Smooth muscle cell (in vitro differentiated cells): ENCODE data around the gene TMEM233. TPM values are rescaled to one million over a fixed set of nuclear protein-coding genes. Genes with fewer than 3 reads are reported as not detected.

Experiments used
- DNase-seq: peaks from one replicate; lab custom pipeline; 2025; ENCODE audit not compliant: unreplicated experiment; lab: John Stamatoyannopoulos, UW
- H2AFZ ChIP-seq: fragments of 200-600 bp; sonication (generic); 2 replicates; pipeline ENCODE4 v1.6.0; 2016; ENCODE audit warnings: antibody characterized with exemption, low read depth, mild to moderate bottlenecking
- H3F3A ChIP-seq: fragments of 200-600 bp; sonication (generic); 2 replicates; pipeline ENCODE4 v1.6.0; 2017; ENCODE audit warnings: antibody characterized with exemption, low read depth
- H3K27ac ChIP-seq: fragments of 200-600 bp; sonication (generic); 2 replicates; pipeline ENCODE4 v1.5.1; 2016; ENCODE audit warnings: low read depth, mild to moderate bottlenecking
- H3K27me3 ChIP-seq: fragments of 200-600 bp; sonication (generic); 2 replicates; pipeline ENCODE4 v1.6.1; 2016; ENCODE audit warnings: low read depth, mild to moderate bottlenecking
- H3K36me3 ChIP-seq: fragments of 200-600 bp; sonication (generic); 2 replicates; pipeline ENCODE4 v1.5.1; 2016; ENCODE audit warnings: low read depth
- H3K4me1 ChIP-seq: fragments of 200-600 bp; sonication (generic); 2 replicates; pipeline ENCODE4 v1.5.1; 2016; ENCODE audit warnings: low read depth
- H3K4me2 ChIP-seq: fragments of 200-600 bp; sonication (generic); 2 replicates; pipeline ENCODE4 v1.6.0; 2016; ENCODE audit warnings: mild to moderate bottlenecking
- H3K4me3 ChIP-seq: fragments of 200-600 bp; sonication (generic); 2 replicates; pipeline ENCODE4 v1.5.1; 2016; ENCODE audit warnings: mild to moderate bottlenecking
- H3K79me2 ChIP-seq: fragments of 200-600 bp; sonication (generic); 2 replicates; pipeline ENCODE4 v1.6.0; 2016; ENCODE audit warnings: low read depth, mild to moderate bottlenecking
- H3K9ac ChIP-seq: fragments of 200-600 bp; sonication (generic); 2 replicates; pipeline ENCODE4 v1.6.0; 2016; ENCODE audit warnings: low read depth
- H3K9me3 ChIP-seq: fragments of 200-600 bp; sonication (generic); replicated peaks from 2 replicates; pipeline ENCODE4 v1.5.1; 2016; ENCODE audit warnings: low read depth
- H4K20me1 ChIP-seq: fragments of 200-600 bp; sonication (generic); 2 replicates; pipeline ENCODE4 v1.6.0; 2016; ENCODE audit warnings: low read depth
- WGBS: methylation state at CpG from one replicate; pipeline ENCODE4 v1.1.7; 2016; ENCODE audit warnings: low lambda C conversion rate; 5-methylcytosine and 5-hydroxymethylcytosine counted together
- polyA plus RNA-seq: library from polyadenylated mRNA; unstranded; fragments of >200 nt; fragmentation: Nextera tagmentation; extraction: Ambion mirVana; gene quantifications from 2 replicates; pipeline ENCODE4 v1.2.1, GENCODE V29; 2016
- total RNA-seq: library from RNA; depleted of rRNA; stranded (reverse); fragments of >200 nt; gene quantifications from 2 replicates; pipeline ENCODE4 v1.2.3, GENCODE V29; 2014
- TF ChIP-seq, protein P1 (sequence below): fragments of 200-600 bp; sonication (generic); IDR thresholded peaks from 2 replicates; pipeline ENCODE4 v1.5.1; 2017; ENCODE audit warnings: borderline replicate concordance, mild to moderate bottlenecking, antibody characterized with exemption; ENCODE audit not compliant: insufficient read depth, poor library complexity, severe bottlenecking

Gene TMEM233
- total and polyA plus RNA-seq, 2 experiments from 2014 or later: not detected

DNA sequence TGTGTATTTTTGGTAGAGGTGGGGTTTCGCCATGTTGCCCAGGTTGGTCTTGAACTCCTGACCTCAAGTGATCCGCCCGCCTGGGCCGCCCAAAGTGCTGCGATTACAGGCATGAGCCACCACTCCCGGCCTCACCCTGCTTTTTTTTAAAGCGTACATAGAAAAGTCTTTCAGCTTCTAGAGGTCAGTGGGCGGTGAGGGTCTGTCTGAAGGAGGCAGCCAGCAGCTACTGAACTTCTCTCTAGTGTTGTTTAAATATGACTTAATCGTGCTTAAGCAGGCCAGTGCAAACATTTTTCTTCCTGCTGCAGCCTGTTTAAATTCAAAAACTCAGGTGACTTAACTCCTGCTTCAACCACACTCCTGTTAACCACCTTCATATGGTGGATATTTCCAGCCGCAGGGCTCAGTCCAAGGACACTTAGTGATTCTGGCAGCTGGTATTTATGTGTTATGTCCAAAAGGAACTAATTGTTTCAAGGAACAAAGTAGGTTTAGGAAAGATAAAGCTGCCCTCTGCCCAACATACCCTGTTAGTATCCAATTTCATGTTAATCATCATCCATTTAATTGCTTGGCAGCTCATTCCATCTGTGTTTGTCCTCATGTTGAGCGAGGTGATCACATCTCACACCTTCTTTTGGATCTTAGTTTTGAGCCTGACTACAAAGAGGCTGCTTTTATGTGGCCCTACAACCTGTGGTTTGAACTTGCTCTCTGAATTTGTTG, 76.3 kb downstream of the TMEM233 start:
- Histone ChIP-seq H3K4me2 (no peak overlapping the region), H3K9me3 (no peaks in the 10 kb centered on the region), H3K4me1 (peaks cover 11% of the 10 kb centered on the region), H3K4me3 (no peak overlapping the region), H3F3A (peaks cover 7% of the 10 kb centered on the region), H4K20me1 (peaks cover 28% of the 10 kb centered on the region), H3K27ac (no peak overlapping the region), H2AFZ (no peak overlapping the region), H3K27me3 (no peaks in the 10 kb centered on the region), H3K36me3 (no peaks in the 10 kb centered on the region), H3K79me2 (peaks cover 7% of the 10 kb centered on the region), H3K9ac (no peak overlapping the region)
- WGBS: 93% methylated on average over 11 of the region's 11 CpGs
- DNase-seq: no peak
- TF ChIP-seq, protein P1, sequence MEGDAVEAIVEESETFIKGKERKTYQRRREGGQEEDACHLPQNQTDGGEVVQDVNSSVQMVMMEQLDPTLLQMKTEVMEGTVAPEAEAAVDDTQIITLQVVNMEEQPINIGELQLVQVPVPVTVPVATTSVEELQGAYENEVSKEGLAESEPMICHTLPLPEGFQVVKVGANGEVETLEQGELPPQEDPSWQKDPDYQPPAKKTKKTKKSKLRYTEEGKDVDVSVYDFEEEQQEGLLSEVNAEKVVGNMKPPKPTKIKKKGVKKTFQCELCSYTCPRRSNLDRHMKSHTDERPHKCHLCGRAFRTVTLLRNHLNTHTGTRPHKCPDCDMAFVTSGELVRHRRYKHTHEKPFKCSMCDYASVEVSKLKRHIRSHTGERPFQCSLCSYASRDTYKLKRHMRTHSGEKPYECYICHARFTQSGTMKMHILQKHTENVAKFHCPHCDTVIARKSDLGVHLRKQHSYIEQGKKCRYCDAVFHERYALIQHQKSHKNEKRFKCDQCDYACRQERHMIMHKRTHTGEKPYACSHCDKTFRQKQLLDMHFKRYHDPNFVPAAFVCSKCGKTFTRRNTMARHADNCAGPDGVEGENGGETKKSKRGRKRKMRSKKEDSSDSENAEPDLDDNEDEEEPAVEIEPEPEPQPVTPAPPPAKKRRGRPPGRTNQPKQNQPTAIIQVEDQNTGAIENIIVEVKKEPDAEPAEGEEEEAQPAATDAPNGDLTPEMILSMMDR: no peak

DNA sequence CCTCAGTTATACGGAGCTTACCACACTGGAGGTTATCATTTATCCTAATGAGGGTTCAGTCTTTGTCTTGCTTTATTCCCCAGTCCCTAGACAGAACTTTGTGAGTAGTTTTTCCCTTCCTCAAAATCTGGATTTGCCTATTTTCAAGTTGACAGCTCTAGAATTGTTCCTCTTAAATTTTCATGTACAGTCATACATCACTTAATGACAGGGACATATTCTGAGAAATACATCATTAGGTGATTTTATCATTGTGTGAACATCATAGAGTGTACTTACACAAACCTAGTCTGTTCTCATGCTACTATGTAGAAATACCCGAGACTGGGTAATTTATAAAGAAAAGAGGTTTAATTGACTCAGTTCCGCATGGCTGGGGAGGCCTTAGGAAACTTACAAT, 77.5 kb downstream of the TMEM233 start:
- DNase-seq: no peak
- Histone ChIP-seq H3K4me3 (peak overlapping the region; percentile 21), H3K79me2 (peaks cover 7% of the 10 kb centered on the region), H4K20me1 (peaks cover 35% of the 10 kb centered on the region), H3K27me3 (no peaks in the 10 kb centered on the region), H3K9ac (no peak overlapping the region), H3K36me3 (no peaks in the 10 kb centered on the region), H3K27ac (no peak overlapping the region), H3K4me2 (no peak overlapping the region), H3K4me1 (peaks cover 11% of the 10 kb centered on the region), H2AFZ (no peak overlapping the region), H3F3A (peaks cover 7% of the 10 kb centered on the region), H3K9me3 (no peaks in the 10 kb centered on the region)
- TF ChIP-seq, protein P1: no peak
- WGBS: 97% methylated on average over 3 of the region's 3 CpGs

DNA sequence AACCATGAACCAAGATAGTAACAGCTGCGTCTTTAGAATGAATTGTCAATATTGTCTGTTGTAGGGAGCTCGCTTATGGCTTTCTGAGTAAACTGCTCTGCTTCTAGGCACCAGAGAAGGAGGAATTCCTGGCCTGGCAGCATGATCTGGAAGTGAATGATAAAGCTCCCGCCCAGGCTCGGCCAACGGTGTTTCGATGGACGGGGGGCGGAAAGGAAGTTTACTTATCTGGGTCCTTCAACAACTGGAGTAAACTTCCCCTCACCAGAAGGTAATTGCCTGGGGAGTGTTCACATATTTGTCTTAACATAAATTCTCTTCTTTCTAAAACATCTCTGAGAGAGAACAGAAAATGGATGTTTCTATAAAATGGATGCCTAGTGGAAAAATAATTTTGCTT, 78.6 kb downstream of the TMEM233 start:
- Histone ChIP-seq H3K79me2 (peaks cover 7% of the 10 kb centered on the region), H3K4me3 (no peak overlapping the region), H2AFZ (no peak overlapping the region), H4K20me1 (peaks cover 35% of the 10 kb centered on the region), H3K36me3 (peaks cover 7% of the 10 kb centered on the region), H3K4me1 (peaks cover 8% of the 10 kb centered on the region), H3F3A (peaks cover 7% of the 10 kb centered on the region), H3K9me3 (no peaks in the 10 kb centered on the region), H3K27ac (no peak overlapping the region), H3K4me2 (no peak overlapping the region), H3K27me3 (no peaks in the 10 kb centered on the region), H3K9ac (no peak overlapping the region)
- TF ChIP-seq, protein P1: no peak
- DNase-seq: no peak
- WGBS: 97% methylated on average over 8 of the region's 8 CpGs

DNA sequence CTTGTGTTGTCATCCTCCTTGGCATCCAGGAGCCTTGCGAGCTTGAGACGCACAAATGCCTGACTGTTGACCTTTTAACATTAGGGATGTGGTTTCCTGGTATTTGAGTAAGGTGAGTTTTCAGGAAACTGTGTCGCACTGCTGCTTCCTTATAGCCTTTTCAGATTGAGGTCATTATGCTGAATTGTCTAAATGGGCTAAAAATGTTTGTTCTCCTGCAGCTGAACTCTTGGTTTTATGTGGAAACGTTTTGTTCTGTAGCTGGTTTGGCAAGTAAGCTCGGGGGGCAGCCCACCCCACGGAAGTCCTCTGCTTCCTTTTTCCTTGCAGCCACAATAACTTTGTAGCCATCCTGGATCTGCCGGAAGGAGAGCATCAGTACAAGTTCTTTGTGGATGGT, 80.1 kb downstream of the TMEM233 start:
- H3K79me2 ChIP-seq: peaks cover 2% of the 10 kb centered on the region
- H3K9me3 ChIP-seq: no peaks in the 10 kb centered on the region
- no peaks in the 10 kb centered on the region for H3F3A ChIP-seq
- no peak overlapping the region for H2AFZ ChIP-seq
- WGBS: 93% methylated on average over 7 of the region's 7 CpGs
- no peak overlapping the region for H3K4me3 ChIP-seq
- no peak for DNase-seq
- H3K4me2 ChIP-seq: no peak overlapping the region
- H3K9ac ChIP-seq: no peak overlapping the region
- H3K27ac ChIP-seq: no peak overlapping the region
- peaks cover 35% of the 10 kb centered on the region for H4K20me1 ChIP-seq
- H3K27me3 ChIP-seq: no peaks in the 10 kb centered on the region
- peaks cover 7% of the 10 kb centered on the region for H3K4me1 ChIP-seq
- H3K36me3 ChIP-seq: peaks cover 14% of the 10 kb centered on the region
- TF ChIP-seq, protein P1: no peak
